Activated T-cell treated with anti-CD3 and anti-CD28 coated beads for 24 hours (primary cell): ENCODE results near the gene ATP10A.
"Not testable (repeated sequence)": the region's sequence is repeated elsewhere in the genome, so short reads cannot be mapped to it uniquely, and the experiment has no call there.

ENCODE experiments used
- DNase-seq: peaks from one replicate; pipeline ENCODE4 v3.0.0-alpha.2; 2020; ENCODE audit warnings: low read depth

Gene ATP10A

DNA sequence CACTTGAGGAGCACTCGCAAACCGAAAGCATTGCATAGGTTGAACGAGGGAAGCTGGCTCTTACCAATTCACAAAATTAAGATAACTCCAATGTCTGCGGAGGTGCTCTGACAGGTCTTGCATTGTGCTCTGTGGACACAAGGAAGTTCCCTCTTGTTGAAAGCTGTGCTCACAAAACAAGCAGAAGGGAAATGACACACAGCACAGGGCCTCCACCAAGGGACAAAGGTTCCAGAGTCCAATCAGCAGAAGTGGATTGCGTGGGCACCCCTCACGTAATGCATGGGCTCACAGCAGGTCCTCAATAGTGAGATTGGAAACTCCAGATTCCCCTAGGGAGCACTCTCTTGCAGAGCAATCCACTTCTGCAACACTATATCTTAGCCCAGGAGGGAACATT, 89.9 kb downstream of the ATP10A start:
- DNase-seq: no peak

DNA sequence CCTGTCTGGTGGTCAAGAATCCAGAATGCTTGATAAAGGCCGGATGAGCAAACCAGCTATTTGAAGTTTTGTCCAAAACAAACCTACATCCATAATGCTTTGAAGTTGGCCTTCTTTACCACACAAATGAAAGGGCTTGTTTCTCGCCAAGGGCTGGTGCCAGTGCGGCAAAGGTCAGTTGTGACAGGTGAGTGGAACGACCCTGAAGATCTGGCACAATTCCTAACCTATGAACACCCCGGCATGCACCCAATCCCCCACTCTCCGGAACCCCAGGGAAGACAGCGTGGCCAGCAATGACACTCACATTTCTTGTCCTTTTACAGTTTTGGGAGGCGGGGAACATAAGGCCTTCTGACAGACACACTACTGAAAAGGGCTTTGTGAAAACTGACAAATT, 90.6 kb downstream of the ATP10A start:
- no peak for DNase-seq

DNA sequence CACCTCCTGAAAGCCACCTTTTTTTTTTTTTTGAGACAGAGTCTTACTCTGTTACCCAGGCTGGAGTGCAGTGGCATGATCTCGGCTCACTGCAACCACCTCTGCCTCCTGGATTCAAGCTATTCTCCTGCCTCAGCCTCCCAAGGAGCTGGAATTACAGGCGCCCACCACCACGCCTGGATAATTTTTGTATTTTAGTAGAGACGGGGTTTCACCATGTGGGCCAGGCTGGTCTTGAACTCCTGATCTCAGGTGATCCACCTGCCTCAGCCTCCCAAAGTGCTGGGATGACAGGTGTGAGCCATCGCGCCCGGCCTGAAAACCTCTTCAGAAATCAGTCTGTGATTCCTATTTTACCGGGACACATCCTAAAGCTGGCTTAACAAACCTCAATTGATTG, 91.4 kb downstream of the ATP10A start:
- DNase-seq: not testable (repeated sequence)

DNA sequence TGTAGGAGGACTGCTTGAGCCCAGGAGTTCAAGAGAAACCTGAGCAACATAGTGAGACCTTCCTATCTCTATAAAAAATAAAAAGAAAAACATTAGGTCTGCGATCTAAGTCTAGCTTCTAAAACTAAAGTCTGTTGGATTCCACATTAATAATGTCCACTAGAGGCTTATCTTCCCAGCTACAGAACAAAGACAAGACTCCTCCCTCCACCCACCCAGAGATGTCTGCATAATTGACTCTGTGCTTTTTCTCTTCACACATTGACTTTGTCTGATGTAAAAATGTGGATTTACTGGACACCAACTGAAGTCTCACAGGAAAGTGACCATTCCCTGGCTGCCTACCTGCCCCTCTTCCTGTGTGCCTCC, 91.8 kb downstream of the ATP10A start:
- DNase-seq: no peak

DNA sequence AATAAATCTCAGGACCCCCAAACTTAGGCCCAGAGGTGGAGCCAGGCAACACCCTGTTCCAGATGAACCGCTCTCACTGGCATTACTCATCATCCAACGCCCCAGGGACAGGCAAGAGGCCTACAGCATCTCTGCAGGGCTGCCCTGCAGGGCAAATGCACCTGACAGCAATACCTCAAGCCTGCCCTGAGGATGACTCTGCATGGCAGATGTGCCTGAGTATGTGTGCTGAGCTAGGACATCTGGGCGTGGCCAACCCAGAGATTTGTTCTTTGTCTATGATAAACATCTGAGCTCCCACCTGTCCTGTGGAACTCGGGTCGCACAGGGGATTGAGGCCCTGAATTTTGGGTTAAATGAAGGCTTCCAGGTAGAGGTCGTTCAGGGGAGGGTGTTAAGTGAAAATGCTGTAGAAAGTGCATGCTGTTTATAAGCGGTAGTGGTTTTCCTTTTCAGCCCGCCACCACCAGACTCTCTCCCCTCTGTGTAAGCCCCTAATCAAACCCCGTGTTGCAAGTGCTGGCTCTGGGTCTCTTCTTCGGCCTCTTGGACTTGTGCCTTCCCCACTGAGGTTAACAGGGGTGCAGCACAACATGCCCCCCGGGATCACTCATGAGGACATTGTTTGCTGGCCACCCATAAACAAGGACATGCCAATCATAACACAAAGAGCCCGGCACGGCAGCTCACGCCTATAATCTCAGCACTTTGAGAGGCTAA, 92.3 kb downstream of the ATP10A start:
- no peak for DNase-seq

DNA sequence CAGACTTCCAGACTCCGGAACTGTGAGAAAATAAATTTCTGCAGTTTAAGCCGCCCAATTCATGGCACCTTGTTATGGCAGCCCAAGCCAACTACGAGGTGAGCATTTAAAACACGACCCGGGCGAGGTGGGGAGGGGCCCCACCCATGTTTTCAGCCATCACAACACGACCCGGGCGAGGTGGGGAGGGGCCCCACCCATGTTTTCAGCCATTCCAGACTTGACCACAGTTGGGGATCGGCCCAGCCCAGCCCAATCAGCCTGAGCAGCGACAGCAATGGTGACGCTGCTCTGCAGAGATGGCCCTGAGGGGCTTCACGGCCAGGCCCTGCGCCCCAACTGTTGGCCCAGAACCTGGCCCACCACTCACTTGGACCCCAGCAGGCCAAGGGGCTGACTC, 93.1 kb downstream of the ATP10A start:
- no peak for DNase-seq

DNA sequence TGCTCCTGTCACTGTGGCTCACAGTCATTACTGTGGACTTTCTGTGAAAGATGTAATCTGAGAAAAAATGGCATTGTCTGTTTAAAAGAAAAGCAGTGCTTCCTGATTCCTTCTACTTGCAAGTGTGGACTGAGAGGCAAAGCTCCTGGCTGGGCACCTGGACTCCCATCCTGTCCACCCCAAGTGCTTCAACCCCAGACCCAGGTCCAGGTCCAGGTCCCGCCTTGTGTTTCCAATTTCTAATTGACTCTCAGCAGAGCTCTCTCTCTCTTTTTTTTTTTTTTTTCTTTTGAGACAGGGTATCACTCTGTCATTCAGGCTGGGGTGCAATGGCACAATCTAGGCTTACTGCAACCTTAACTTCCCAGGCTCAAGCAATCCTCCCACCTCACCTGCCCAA, 94.9 kb downstream of the ATP10A start:
- no peak for DNase-seq

DNA sequence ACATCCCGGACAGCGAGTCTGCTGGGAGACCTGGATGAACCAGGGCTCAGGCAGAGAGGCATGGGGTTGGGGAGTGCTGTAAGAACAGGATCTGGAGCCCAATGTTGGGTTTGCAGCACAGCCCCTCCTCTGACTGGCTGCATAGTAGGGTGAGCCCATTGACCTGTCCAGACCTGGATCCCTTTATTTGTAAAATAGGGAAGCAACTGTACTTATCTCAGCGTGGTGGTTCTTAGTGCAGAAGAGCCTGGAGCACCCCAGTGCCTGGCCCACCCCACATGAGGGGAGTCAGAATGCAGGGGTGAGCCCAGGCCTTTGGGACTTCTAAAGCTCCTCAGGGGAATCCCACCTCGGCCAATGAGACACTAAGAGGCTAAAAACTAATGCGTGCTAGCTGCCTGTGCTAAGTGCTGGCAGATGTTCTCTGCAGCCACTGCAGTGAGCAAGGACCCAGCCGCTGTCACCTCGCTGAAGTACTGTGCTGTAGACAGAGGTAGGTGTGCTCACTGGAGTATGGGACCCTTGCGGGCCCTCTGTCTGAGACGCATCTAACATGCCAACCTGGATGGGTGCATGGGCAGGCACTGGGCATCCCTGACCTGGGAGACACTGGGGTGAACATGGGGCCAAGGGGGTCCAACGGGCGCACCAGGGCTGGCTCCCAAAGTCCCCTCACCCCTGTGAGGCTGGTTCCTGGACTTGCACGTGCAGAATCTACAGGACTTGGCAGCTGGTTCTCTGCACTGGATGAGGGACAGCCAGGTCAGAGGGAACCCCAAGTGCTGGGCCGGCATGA, 95.6 kb downstream of the ATP10A start:
- no peak for DNase-seq

DNA sequence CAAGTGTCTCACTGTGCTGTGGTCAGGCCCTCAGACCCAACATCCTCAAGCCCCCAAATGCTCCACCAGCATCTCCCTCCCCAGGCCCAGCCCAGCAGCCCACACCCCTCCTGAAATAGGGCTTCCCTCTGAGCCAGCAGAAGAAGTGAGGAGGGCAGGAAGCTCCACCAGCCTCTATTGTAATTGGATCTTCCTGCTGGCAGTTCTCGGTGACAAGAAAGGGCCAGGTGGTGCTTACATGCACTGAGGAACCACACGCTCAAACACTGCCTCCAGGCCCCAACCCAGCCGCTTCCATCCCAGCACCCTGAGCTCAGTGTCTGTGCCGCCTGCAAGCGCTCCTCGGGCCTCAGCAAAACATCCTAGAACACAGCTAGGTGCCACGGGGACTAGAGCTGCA, 96.7 kb downstream of the ATP10A start:
- no peak for DNase-seq

DNA sequence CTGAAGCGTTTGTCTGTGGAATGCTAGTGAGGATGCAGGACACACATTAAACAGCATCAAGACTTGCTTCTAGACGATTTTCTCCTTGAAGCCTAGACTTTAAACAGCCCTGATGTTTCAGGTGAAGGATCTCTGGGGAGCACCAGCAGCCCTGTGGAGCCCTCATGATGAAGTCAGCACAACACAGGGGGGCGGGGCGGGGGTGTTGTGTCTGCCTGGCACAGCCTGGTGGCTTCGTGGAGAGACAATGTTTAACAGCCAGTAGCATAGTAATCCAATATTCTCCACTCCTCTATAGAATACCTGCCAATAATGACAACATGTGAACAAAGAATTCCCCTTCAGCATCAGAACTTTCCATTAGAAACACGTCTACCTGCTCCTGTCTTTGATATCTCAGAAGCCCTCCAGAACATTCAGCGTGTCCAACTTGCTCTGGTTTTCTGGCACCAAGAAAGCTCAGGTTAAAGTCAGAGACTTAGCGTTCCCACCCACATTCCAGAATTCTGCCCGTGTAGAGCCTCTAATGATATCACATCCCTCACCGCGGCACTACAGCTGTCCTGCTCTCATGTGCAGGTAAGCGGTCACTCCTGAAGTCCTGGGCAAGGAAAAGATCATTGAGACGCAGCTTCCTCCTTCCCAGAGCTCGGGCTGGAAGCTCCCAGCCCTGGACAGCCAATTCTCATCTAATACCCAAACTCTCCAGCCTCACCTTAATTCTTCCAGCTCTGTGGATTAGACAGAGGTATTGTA, 98.0 kb downstream of the ATP10A start:
- DNase-seq: no peak

DNA sequence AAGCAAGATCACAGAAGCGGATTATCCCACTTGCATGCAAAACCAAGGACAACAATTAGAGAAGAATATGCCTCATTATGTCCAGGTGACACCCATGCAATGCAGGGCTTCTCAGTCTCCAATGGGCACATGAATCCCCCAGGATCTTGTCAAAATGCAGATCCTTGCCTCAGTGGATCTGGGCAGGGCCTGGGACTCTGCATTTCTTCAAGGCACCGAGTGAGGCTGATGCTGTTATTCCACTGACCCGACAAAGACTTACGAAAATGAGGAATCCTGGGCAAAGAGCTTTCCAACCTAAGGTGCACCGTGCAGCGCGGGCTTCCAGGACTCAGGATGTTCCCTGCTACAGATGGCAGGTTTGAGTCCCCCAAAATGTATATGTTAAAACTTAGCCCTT, 99.2 kb downstream of the ATP10A start:
- no peak for DNase-seq

DNA sequence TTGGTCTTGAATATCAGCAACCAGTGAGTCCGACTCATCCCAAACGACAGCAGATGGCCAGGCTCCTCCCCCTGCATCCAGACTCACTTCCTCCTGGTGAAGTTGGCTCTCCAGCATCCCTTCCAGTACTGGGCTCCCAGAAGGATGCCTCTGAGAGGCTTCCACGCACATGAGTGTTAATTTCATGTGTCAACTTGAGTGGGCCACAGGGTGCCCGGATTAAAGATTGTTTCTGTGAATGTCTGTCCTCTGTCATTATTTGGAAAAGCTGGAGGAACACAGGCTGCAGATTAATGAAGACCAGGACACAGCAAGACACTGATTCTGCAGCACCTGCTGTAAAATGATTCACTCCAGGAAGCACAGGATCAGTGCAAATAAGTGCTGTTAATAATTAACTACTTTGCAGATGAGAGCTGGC, 99.8 kb downstream of the ATP10A start:
- no peak for DNase-seq

DNA sequence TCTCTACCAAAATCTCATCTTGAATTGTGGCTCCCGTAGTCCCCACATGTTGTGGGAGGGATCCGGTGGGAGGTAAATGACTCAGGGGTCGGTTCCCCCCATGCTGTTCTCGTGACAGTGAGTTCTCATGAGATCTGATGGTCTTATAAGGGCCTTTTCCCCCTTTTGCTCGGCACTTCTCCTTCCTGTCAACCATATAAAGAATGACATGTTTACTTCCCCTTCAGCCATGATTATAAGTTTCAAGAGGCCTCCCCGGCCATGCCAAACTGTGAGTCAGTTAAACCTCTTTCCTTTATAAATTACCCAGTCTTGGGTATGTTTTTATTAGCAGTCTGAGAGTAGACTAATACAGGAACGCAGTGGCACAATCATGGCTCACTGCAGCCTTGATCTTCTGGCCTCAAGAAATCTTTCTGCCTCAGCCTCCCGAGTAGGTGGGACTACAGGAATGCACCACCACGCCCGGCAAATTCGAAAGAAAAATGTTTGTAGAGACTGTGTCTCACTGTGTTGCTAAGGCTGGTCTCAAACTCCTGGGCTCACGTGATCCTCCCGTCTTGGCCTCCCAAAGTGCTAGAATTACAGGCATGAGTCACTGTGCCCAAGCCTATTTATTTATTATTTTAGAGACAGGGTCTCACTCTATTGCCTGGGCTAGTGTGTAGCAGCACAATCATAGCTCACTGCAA, 101.0 kb downstream of the ATP10A start:
- DNase-seq: no peak

DNA sequence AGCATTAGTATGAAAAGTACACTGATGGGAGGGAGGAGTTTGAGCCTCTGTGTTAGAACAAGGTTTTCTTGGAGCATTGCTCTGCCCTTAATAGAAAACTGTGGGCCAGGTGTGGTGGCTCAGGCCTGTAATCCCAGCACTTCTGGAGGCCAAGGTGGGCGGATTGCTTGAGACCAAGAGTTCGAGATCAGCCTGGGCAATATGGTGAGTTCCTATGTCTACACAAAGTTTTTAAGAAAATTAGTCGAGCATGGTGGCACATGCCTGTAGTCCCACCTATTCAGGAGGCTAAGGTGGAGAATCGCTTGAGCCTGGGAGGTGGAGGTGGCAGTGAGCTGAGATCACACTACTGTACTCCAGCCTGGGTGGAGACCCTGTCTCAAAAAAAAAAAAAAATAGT, 103.7 kb downstream of the ATP10A start:
- DNase-seq: no peak

DNA sequence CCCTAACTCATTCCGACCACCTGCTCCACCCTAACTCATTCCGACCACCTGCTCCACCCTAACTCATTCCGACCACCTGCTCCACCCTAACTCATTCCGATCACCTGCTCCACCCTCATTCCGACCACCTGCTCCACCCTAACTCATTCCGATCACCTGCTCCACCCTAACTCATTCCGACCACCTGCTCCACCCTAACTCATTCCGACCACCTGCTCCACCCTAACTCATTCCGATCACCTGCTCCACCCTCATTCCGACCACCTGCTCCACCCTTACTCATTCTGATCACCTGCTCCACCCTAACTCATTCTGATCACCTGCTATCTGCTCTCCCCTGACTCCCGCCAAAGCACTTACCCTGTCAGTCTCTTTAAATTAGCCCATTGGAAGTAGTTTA, 104.5 kb downstream of the ATP10A start:
- DNase-seq: not testable (repeated sequence)

DNA sequence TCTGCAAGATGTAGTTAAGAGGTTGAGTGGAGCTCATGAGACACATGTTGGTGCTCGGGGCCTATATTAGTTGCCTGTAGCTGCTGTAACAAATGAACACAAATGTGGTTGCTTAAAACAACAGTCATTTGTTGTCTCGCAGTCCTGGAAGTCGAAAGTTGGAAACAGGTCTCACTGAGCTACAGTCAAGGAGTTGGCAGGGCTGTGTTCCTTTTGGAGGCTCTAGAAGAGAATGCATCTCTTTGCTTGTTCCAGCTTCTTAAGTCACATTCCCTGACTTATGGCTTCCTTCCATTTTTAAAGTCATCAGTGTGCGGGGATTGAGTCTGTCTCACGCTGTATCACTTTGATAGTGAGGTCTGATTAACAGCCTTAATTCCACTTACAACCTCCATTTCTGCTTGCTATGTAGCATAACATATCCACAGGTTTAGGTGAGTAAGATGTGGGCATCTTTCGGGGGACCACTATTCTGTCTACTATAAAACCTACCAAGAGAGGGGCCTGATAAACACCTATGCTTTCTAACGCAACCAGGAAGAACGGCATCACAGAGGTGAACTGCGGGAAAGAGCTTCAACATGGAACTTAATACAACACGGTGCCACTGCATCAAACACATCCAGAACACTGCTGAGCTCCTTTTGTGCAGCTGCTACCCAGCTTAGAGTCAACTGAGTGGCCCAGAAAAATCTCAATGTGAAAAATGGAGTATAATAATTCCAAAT, 119.4 kb downstream of the ATP10A start:
- no peak for DNase-seq

DNA sequence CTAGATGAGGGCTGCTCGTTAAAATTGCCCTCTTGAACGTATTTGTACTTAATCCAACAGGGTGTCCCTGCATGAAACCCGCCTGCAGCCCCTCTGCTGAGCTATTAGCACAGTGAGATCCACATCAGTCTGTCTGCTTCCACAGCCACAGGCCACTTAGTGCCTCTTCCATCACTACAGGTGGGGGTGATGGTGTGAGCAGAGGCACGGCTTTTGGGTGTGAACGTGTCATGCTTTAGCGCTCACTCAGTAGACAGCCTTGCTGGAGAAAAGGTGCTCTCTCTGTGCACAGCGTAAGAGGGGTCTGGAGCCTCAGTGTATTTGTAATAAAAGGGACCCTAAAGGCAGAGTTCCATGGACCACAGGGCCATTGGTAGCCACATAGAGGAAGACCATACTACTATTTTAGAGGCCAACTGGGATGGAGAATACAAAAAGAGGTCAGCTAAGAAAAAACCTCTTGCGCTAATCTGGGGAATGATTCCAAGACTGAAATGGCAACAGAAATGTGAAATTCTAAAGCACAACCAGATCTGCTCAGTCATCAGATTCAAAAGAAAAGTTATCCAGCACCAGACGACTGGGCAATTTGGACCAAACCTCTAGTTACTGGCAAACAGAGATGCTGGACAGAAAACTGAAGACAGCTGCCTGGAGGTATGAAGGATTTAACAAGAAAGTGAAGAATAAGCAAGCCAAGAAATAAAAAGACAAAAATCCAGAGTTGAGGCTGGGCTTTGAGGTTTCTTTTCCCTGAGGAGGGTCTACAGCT, 120.2 kb downstream of the ATP10A start:
- no peak for DNase-seq

DNA sequence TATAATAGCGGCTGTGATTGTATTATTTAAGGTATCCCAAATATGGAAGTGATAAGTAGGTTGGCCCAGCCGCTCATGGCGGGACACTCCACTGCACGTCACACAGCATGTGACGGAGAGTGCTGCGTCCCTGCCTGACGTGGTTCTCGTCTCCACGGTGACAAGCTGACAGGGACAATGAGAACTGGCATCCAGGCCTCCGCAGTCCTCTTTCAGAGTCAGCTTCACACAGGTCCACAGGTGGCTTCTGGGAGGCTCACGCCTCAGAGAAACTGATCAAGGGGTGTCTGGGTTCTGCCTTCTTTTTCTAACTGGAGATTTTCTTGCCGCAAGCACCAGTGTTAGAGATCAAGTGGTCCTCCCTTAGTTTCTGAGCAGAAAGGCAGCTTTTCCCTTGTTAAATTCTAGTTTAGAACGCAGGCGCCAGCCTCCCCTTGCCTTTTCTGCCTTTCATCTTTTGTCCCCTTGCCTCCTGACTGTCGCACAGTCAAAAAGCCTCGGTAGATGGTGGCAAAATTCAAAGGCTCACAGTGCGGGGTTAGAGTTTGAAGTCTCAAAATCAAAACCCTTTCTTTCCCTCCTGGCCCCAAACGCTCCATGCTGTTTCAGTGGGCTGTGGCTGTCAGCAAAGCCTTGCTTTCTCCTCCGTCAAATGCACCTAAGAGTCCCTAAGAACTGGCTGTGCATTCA, 120.9 kb downstream of the ATP10A start:
- DNase-seq: no peak

DNA sequence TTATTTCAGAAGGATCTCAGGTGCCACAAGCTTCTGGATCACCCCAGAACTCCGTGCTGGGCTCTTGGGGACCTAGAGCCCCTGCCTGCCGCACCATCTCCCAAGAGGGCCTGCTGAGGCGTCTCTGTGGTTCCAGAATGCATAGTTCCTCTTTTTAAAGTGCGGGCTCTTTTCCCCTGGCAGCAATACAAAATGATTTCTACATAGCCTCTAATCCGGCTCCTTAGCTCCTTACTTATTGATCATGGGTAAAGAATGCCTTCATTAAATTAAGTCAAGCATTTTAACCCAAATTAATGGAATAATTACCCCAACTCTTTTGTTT, 121.9 kb downstream of the ATP10A start:
- no peak for DNase-seq
